HG03565 (cell line): ENCODE results near the gene CDH4.

ENCODE experiments used
- ATAC-seq: cut with Tn5 transposase; IDR thresholded peaks from one replicate; pipeline ENCODE4 v1.9.1; 2021; ENCODE audit warnings: mild to moderate bottlenecking, moderate library complexity; ENCODE audit not compliant: unreplicated experiment

CDH4 gene

GRCh38 chr20:61803915-61804751 lies 552.1 kb downstream of the CDH4 start:
- no peak for ATAC-seq

- ATAC-seq, result no peak
Observed at GRCh38 chr20:61804752-61805295, 552.8 kb downstream of the CDH4 start.

GRCh38 chr20:61805365-61805764 lies 553.3 kb downstream of the CDH4 start:
- no peak for ATAC-seq

GRCh38 chr20:61805781-61806180 lies 553.7 kb downstream of the CDH4 start:
- ATAC-seq, result no peak

GRCh38 chr20:61806314-61806713 lies 554.3 kb downstream of the CDH4 start:
- no peak for ATAC-seq

GRCh38 chr20:61806995-61807394 lies 554.9 kb downstream of the CDH4 start:
- ATAC-seq, result no peak

GRCh38 chr20:61807471-61808160 lies 555.6 kb downstream of the CDH4 start:
- no peak for ATAC-seq

GRCh38 chr20:61808447-61808846 lies 556.4 kb downstream of the CDH4 start:
- ATAC-seq, result no peak

- no peak for ATAC-seq
Observed at GRCh38 chr20:61809006-61809770, 557.1 kb downstream of the CDH4 start.

GRCh38 chr20:61810066-61810737 lies 558.1 kb downstream of the CDH4 start:
- ATAC-seq, result no peak

- ATAC-seq, result no peak
Observed at GRCh38 chr20:61810738-61811135, 558.7 kb downstream of the CDH4 start.

- no peak for ATAC-seq
Observed at GRCh38 chr20:61811166-61811565, 559.1 kb downstream of the CDH4 start.

- ATAC-seq, result no peak
Observed at GRCh38 chr20:61812121-61812844, 560.2 kb downstream of the CDH4 start.

GRCh38 chr20:61812845-61813485 lies 560.9 kb downstream of the CDH4 start:
- ATAC-seq, result no peak

GRCh38 chr20:61813791-61814190 lies 561.7 kb downstream of the CDH4 start:
- ATAC-seq, result no peak

- ATAC-seq, result no peak
Observed at GRCh38 chr20:61814244-61814643, 562.2 kb downstream of the CDH4 start.

- ATAC-seq, result no peak
Observed at GRCh38 chr20:61814726-61815125, 562.7 kb downstream of the CDH4 start.

- no peak for ATAC-seq
Observed at GRCh38 chr20:61815176-61815575, 563.1 kb downstream of the CDH4 start.

GRCh38 chr20:61815678-61816077 lies 563.6 kb downstream of the CDH4 start:
- ATAC-seq, result no peak
